GM13977 (cell line): ENCODE measurements around the gene ITM2C.
A peak's percentile ranks its signal among the peaks of the same experiment; 100 is the strongest.

ENCODE experiments used
- DNase-seq: peaks from one replicate; pipeline ENCODE4 v3.0.0; 2012; ENCODE audit warnings: low spot score
- in situ Hi-C: fragments of 300-500 bp; cut with MboI; formaldehyde crosslinking; loops from one replicate; pipeline ENCODE4 v1.12.0; 2022; ENCODE audit warnings: low sequenced_read_pairs, low pct_unique_long_range_greater_than_20kb, mixed read lengths, inconsistent platforms; ENCODE audit not compliant: unreplicated experiment
- TF ChIP-seq, protein P1 (sequence below): IDR thresholded peaks from 2 replicates; pipeline ENCODE4 v1.5.1; 2012; ENCODE audit warnings: mild to moderate bottlenecking, control low read depth; ENCODE audit not compliant: insufficient read depth; ENCODE audit errors: extremely low read depth, missing control alignments

Gene ITM2C

DNA sequence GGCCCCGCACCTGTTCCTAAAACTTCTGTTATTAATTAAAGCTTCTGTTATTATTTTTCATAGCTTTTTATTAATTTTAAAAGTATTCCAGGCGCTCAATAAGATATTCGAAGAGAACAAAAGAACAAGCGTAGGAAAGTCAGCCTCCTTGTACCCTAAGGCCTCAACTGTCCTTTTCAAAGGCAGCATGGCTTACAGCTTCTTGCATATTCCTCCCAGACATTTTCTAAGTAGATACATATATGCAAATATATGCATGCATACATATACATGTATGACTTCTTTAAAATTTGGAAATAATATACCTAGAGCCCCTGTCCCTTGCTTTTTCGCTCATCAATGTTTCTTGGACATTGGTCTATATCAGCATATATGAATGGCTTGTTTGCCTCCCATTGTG is 48.0 kb downstream of the ITM2C start:
- no peak for DNase-seq
- in situ Hi-C loops = no loop called here
- TF ChIP-seq, protein P1, sequence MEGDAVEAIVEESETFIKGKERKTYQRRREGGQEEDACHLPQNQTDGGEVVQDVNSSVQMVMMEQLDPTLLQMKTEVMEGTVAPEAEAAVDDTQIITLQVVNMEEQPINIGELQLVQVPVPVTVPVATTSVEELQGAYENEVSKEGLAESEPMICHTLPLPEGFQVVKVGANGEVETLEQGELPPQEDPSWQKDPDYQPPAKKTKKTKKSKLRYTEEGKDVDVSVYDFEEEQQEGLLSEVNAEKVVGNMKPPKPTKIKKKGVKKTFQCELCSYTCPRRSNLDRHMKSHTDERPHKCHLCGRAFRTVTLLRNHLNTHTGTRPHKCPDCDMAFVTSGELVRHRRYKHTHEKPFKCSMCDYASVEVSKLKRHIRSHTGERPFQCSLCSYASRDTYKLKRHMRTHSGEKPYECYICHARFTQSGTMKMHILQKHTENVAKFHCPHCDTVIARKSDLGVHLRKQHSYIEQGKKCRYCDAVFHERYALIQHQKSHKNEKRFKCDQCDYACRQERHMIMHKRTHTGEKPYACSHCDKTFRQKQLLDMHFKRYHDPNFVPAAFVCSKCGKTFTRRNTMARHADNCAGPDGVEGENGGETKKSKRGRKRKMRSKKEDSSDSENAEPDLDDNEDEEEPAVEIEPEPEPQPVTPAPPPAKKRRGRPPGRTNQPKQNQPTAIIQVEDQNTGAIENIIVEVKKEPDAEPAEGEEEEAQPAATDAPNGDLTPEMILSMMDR = no peak

DNA sequence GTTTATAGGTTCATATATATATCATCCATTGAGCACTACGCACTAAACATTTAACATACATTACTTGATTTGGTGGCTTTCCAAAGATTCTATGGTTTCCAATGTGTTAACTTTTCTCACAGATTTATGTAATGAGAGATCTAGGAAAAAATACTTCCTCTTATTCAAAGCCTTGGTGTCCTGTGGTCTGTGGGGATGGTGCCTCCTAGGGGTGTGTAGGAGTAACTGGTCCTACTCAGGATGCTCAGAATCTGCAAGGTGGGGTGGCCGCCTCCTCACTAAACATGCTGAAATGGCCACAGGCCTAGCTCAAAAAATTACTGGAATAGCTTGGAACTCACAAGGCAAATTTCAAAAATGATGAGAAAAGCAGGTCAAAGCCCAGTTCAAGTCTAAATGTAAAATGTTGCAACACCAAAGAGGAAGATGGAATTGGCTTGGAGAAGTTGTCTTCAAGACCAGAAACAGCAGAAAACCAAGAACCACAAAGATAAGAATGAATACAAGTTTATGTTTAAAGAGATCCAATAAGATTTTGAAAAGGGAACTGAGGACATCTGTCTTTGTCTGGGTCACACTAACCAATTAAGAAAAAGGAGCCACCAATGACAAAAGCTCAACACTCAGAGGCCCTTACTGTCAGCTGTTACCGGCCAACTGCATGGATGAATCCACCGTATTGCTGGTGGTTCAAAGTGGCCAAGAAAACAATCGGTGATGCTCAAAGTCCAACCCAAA is 48.8 kb downstream of the ITM2C start:
- in situ Hi-C loops = no loop called here
- TF ChIP-seq, protein P1 = peak; percentile 38
- DNase-seq = no peak

DNA sequence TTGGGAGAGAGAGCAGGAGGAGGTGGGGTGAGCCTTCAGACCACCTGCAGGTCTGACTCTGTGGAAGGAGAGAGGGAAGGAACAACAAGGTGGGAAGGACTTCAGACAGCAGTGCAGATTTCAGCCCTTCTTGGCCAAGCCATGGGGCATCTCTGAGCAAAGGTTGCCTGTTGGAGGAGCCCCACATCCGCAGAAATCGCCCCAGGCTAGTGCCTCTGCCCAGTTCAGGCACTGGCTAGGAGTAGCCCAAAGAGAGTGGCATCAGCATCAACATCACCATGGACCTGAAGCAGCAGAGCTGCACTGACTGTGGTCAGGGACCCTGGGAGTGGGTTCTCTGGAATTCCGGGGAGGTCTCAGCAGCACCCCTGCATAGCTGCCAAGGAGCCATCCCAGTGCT is 50.1 kb downstream of the ITM2C start:
- TF ChIP-seq, protein P1 = no peak
- DNase-seq = no peak
- in situ Hi-C loops = no loop called here

DNA sequence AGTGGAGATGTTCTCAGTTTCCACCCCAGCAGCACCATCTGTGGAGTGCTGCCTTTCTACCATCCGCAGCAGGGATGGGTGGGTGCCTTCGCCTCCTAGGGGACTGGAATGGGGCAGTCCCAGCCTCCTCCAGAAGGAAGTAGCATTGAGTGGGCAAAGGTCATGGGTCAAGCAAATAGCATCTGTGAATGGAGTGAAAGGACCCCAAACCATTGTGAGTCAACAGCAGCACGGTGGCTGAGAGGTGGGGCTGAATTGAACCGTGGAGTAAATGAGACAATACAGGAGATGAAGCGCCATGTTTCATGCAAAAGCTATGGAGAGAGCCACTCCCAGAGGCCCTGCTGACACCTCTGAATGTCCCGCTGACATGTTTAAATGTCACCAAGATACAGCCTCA is 50.6 kb downstream of the ITM2C start:
- in situ Hi-C loops = no loop called here
- TF ChIP-seq, protein P1 = no peak
- no peak for DNase-seq

DNA sequence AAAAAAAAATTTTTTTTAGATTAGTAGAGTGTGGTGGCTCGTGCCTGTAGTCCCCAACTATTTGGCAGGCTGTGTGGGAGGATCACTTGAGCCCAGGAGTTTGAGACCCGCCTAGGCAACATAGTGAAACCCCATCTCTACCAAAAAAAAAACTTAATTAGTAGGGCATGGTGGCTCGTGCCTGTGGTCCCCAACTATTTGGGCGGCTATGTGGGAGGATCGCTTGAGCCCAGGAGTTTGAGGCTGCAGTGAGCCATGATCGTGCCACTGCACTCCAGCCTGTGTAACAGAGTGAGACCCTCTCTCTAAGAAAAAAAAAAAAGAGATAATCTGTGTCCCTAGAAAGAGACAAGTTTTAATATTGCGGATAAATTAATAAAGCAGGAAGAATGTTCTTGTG is 51.5 kb downstream of the ITM2C start:
- in situ Hi-C loops = no loop called here
- TF ChIP-seq, protein P1 = no peak
- no peak for DNase-seq

DNA sequence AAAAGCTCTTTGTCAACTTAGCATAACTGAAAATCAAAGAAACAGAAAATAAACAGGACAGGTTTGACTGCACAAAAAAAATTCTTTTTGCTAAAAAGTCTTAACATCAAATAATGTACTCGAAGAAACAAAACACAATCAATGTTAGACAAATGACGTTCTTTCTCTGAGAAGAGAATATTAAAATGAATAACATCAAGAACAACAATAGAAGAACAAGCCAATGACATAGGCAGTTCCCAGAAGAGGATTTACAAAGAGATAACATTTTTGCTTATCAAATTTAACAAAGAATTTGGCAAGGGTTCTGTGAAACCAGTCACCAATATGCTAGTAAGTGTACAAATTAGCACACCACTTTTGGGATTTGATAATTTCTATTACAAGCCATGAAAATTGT is 54.5 kb downstream of the ITM2C start:
- DNase-seq = no peak
- in situ Hi-C loops = no loop called here
- TF ChIP-seq, protein P1 = no peak
